ENCODE data around the gene SLC5A2.
A peak's percentile ranks its signal among the peaks of the same experiment; 100 is the strongest.
"Not testable (repeated sequence)": the region's sequence is repeated elsewhere in the genome, so short reads cannot be mapped to it uniquely, and the experiment has no call there.

The SLC5A2 gene

DNA sequence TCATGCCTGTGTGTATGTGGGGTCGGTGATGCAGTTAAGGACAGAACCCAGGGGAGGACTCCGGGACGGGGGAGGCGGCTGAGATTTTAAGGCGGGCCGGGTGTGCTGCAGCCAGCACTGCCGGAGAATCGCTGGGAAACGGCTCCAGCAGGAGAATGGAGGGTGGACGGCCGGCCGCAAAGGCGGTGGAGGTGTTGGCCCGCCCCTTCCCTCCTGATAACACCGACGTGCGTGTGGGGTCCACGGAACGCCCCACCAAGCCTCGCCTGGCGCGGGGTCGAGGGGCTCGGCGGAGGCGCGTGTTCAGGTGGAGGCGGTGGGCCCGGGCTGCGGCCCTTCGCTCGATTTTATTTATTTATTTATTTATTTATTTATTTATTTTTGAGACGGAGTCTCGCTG lies 41.0 kb upstream of the SLC5A2 start:
- TF ChIP-seq, protein P1, sequence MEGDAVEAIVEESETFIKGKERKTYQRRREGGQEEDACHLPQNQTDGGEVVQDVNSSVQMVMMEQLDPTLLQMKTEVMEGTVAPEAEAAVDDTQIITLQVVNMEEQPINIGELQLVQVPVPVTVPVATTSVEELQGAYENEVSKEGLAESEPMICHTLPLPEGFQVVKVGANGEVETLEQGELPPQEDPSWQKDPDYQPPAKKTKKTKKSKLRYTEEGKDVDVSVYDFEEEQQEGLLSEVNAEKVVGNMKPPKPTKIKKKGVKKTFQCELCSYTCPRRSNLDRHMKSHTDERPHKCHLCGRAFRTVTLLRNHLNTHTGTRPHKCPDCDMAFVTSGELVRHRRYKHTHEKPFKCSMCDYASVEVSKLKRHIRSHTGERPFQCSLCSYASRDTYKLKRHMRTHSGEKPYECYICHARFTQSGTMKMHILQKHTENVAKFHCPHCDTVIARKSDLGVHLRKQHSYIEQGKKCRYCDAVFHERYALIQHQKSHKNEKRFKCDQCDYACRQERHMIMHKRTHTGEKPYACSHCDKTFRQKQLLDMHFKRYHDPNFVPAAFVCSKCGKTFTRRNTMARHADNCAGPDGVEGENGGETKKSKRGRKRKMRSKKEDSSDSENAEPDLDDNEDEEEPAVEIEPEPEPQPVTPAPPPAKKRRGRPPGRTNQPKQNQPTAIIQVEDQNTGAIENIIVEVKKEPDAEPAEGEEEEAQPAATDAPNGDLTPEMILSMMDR (IDR thresholded peaks at IDR 0.05; ENCODE audit: borderline replicate concordance, insufficient read depth, low read depth, low read length), result no peak
- no peak overlapping the region for H3K4me3 ChIP-seq (ENCODE audit: low read depth, low read length)

DNA sequence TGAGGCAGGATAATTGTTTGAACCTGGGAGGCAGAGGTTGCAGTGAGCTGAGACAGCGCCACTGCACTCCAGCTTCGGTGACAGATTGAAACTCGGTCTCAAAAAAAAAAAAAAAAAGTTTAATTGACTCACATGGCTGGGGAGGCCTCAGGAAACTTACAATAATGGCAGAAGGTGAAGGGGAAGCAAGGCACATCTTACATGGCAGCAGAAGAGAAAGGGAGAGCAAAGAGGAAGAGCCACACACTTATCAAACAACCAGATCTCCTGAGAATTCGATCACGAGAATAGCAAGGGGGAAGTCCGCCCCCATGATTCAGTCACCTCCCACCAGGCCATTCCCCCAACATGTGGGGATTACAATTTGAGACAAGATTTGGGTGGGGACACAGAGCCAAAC lies 37.0 kb upstream of the SLC5A2 start:
- not testable (repeated sequence) for H3K4me3 ChIP-seq (ENCODE audit: low read depth, low read length)

DNA sequence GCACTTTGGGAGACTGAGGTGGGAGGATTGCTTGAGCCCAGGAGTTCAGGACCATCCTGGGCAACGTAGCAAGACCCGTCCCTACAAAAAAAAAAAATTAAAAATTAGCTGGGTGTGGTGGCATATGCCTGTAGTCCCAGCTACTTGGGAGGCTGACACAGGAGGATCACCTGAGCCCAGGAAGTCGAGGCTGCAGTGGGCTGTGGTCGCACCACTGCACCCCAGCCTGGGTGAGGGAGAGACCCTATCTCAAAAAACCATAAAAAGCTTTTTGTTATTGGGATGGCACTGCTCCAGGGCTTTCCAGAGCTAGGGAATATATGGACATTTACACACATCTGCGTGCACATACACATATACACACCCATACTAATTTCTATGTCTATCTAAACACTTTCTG lies 31.7 kb upstream of the SLC5A2 start:
- TF ChIP-seq, protein P1 (IDR thresholded peaks at IDR 0.05; ENCODE audit: borderline replicate concordance, insufficient read depth, low read depth, low read length), result no peak
- H3K4me3 ChIP-seq (ENCODE audit: low read depth, low read length), result no peak overlapping the region

DNA sequence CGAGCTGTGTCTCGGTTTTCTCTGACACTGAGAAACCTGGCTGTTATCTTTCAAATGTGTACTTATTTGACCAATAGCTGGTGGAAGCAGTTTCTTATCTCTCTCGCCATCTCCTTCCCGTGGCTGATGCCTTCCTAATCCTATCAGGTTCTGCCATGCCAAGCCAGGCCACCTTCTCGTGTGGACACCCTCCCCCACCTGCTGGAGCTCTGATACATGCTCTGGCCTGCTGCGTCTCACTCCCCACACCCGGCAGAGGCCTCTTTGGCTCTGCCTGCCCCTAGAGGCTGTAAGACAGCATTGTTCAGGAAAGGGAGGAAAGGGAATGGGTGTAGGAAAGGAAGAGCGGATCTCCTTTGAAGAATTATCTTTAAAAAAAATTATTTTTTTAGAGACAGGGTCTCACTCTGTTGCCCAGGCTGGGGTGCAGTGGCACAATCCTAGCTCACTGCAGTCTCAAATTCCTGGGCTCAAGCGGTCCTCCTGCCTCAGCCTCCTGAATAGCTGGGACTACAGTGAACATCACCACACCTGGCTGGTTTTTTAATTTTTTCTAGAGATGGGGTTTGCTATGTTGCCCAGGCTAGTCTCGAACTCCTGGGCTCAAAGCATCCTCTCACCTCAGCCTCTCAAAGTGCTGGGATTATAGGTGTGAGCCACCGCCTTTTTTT lies 31.1 kb upstream of the SLC5A2 start:
- TF ChIP-seq, protein P1 (IDR thresholded peaks at IDR 0.05; ENCODE audit: borderline replicate concordance, insufficient read depth, low read depth, low read length), result peak; percentile 27; the same call in 1 of the 2 replicates
- no peak overlapping the region for H3K4me3 ChIP-seq (ENCODE audit: low read depth, low read length)

GRCh38 chr16:31452631-31453106 lies 30.3 kb upstream of the SLC5A2 start:
- H3K4me3 ChIP-seq (ENCODE audit: low read depth, low read length), result no peak overlapping the region
- TF ChIP-seq, protein P1 (IDR thresholded peaks at IDR 0.05; ENCODE audit: borderline replicate concordance, insufficient read depth, low read depth, low read length), result no peak

DNA sequence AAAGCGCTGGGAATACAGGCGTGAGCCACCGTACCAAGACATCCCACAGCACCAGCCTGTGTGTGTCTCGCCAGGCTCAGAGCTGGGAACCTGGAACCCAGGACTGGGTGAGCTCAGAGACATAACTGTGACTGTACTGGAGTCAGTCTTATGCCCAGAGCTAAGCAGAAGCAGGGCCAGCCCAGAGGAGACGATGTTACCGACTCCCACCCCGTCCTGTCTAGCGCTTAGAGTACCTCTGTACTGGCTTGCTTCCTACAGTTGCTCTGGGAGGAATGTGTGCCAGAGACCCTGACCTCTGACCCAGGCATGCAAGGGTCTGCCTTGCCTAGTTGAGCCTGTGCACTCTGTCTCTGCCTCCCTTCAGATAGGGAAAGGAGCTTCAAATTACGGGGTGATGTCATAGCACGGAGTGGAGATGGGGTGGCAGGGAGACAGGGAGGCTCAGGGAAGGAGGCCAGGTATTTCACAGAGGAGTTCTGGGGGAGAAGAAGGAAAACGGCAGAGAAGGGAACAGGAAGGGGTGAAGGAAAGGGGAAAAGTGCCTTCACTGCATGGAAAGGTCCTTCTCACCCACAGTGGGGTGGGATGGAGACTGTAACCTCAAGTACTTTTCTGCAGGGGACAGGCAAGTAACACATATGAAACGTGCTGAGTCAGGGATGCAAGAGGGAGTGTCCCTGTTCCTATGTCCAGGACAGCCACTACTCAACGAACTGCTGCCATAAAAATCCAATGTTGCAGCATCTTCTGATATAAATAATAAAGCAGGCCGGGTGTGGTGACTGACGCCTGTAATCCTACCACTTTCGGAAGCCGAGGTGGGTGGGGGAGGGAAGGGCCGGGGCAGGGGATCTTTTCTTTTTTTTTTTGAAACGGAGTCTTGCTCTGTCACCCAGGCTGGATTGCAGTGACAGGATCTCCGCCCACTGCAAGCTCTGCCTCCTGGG lies 29.4 kb upstream of the SLC5A2 start:
- TF ChIP-seq, protein P1 (IDR thresholded peaks at IDR 0.05; ENCODE audit: borderline replicate concordance, insufficient read depth, low read depth, low read length), result no peak
- no peak overlapping the region for H3K4me3 ChIP-seq (ENCODE audit: low read depth, low read length)

- TF ChIP-seq, protein P1 (IDR thresholded peaks at IDR 0.05; ENCODE audit: borderline replicate concordance, insufficient read depth, low read depth, low read length), result peak; percentile 56
- no peak overlapping the region for H3K4me3 ChIP-seq (ENCODE audit: low read depth, low read length)
Measured at GRCh38 chr16:31455601-31456314, 27.2 kb upstream of the SLC5A2 start.
